Stimulated activated CD4-positive, alpha-beta T cell treated with anti-CD3 and anti-CD28 coated beads, Interleukin-4, amount 100 ng/mL, for 24 hours (primary cell): Measurements from ENCODE around the gene KLHL29.

Source experiments
- DNase-seq: peaks from one replicate; pipeline ENCODE4 v3.0.0-alpha.2; 2020

The KLHL29 gene

DNA sequence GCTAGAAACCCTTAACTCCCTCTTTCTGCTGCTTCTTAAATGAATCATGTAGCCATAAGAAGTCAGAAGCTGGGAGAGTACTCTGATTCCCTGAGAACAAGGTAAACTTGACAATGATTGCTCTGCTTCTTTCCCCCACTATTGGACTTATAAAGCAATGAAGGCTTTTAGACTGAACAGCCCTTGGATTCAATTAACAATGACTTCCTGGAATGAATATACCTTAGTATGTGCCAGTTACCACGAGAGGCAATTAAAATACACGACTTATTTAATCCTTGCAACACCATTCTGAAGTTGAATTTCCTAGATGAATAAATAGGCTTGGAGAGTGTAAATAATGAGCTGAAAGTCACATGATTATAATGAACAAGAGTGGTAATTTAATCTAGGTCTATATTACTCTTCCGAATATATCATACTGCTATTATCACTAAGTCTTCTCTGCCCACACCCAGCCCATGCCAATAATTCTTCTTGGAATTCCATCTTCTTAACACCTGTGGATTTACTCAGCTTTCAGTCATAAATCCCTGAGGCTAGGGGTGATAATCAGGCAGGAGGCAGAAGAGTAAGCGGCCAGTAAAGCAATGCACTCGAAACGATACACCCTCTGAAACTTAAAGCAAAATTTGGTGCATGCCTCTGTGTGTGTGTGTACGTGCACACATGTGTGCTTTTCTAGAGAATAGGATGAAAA lies 371.8 kb downstream of the KLHL29 start:
- DNase-seq: no peak

DNA sequence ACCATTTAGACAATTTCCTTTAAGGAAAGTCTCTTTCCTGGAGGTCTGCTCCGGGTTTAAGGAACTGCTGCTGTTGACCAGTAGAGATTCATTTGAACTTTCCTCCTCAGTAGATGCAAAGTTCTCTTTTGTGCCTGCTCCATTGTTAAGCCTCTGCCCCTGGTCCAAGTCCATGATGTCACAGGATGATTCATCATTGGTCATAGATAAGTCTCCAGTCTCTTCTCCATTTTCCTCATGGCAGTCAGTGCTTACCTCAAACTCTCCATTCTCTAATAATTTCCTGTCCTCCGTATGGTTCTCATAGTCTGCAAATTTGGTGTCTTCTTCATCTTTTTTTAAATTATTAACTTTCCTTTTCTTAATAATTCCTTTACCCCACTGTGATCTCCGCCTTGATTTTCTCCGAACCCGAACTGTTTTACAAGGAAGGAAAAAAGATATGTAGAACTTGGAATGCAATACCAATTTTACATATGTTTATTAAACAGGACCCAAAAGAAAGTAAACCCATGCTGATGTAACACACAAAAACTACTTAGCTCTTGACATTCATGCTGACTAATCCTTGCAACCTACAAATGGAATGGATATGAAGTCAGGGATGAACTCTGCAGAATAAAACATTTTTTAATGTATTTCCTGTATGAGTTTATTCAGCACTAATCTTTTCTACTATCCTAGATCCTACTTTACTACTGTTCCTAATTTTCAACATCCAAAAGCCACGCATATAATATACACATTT lies 372.9 kb downstream of the KLHL29 start:
- DNase-seq: no peak
